ENCODE measurements around the gene NAXD. TPM values are rescaled to one million over a fixed set of nuclear protein-coding genes. Genes with fewer than 3 reads are reported as not detected.
"Not testable (repeated sequence)": the region's sequence is repeated elsewhere in the genome, so short reads cannot be mapped to it uniquely, and the experiment has no call there.

Gene NAXD
- total RNA-seq, 1 donor from 2014 or later: 37.8 TPM

DNA sequence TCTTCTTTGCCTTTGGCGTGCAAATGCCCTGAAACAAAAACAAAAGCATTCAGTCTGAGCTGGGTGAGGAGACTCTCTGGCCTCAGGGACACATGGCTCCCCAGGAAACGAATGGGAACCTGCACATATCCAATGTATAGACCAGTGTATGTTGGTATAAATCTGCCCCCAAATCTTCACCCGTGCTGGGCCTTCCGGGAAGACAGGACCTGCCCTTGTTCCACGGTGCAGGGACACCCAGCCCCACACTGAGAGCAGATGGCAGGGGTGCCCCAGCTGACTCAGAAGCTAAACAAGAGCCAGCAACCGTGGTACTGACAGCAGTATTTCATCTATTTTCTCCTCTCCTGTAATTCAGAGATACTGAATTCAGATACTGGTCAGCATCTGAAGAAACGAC lies 48.1 kb downstream of the NAXD start:
- DNase-seq (ENCODE audit: low spot score): no peak

DNA sequence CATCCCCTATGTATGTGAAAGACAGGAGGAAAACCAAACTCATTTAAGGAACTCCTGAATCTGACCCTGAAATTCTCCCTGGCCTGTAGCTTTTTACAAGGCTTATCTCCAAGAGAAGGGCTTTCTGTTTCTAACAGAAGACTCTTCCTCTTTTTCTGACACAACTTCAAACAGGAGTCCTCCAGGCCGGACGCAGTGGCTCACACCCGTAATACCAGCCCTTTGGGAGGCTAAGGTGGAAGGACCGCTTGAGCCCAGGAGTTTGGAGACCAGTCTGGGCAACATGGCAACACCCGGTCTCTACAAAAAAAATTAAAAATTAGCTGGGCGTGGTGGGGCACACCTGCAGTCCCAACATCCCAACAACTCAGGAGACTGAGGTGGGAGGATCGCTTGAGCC lies 48.7 kb downstream of the NAXD start:
- no peak for DNase-seq (ENCODE audit: low spot score)

DNA sequence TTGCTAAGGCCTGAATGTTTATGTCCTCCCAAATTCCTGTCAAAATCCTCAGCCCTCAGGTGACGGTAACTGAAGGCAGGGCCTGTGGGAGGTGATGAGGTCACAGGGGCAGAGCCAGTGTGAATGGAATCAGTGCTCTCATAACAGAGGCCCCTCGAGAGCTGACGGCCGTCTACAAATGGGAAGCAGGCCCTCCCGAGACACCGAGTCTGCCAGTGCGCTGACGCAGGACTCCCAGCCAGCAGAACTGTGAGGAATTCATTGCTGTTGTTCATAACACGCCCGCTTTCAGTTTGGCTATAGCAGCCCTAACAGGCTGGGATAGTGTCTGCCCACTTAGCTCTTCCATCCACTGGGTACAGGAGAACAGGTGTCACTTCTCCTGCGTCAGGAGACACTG lies 49.3 kb downstream of the NAXD start:
- DNase-seq (ENCODE audit: low spot score): no peak

DNA sequence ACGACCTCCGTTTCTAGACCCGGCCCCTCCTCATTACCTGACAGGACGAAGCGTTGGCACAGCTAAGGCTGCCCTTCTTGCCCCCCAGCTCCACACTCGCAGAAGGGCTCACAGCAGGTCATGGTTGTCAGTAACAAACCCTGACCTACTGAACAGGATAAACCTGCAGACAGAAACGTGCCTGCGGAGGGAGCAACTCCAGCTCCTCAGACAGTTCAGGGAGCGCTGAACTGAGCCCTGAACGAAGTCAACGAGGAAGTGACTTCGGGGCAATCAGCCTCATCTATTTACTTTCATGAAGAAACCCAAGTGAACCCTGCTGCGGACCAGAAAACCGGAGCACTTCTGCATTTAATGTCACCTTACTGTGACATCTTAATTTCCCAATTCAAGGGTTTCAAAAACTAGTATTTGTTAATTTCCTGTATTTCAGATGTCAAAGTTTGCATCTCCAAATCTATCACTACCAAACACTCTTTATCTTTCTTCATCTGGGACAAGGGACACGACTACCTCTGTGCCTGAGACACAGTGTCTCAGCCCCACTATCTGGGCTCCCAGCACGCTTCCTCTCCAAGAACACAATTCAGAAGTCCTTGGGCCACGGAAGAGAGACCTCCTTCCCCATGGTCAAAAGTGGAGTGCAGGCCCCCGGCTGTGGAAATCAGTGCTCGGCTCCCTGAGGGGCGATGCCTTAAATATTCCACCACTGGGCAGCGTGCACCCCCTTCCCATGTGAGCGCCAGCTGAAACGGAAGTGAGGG lies 50.3 kb downstream of the NAXD start:
- no peak for DNase-seq (ENCODE audit: low spot score)

DNA sequence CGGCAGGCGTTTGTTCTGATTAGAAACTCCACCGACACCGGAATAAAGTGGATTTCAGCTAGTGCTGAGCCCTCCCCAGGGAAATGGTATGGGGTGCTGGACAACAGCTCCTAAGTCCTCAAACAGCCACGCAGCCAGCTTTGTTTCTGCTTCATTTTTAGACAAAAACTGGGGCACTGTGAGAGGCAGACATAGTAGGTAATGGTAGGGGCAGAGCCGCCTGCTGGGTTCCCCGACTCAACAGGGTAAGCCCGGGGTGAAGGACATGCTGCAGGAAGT lies 50.8 kb downstream of the NAXD start:
- no peak for DNase-seq (ENCODE audit: low spot score)

DNA sequence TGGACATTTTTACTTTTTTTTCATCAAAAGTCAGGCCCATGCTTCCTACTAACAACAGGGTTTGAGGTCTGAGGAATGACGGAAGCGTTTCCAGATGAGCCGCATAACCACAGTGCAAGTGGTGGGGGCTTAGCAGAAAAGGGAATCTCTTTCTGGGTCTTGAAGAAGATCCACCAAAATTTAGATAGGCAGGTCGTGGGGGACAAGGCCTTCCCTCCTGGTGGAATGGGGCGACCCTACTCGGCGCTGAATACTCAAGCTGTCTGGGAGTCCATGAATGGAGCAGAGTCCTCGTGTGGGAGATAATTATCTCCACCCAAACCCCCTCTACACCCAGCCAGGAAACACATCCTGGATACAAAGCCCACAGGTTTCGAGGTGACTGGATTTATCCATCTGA lies 53.7 kb downstream of the NAXD start:
- no peak for DNase-seq (ENCODE audit: low spot score)

DNA sequence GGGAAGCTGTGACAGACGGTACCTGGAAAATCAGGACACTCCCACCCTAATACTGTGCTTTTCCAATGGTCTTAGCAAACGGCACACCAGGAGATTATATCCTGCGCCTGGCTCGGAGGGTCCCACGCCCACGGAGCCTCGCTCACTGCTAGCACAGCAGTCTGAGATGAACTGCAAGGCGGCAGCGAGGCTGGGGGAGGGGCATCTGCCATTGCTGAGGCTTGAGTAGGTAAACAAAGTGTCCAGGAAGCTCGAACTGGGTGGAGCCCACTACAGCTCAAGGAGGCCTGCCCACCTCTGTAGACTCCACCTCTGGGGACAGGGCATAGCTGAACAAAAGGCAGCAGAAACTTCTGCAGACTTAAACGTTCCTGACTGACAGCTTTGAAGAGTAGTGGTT lies 54.5 kb downstream of the NAXD start:
- DNase-seq (ENCODE audit: low spot score): not testable (repeated sequence)

DNA sequence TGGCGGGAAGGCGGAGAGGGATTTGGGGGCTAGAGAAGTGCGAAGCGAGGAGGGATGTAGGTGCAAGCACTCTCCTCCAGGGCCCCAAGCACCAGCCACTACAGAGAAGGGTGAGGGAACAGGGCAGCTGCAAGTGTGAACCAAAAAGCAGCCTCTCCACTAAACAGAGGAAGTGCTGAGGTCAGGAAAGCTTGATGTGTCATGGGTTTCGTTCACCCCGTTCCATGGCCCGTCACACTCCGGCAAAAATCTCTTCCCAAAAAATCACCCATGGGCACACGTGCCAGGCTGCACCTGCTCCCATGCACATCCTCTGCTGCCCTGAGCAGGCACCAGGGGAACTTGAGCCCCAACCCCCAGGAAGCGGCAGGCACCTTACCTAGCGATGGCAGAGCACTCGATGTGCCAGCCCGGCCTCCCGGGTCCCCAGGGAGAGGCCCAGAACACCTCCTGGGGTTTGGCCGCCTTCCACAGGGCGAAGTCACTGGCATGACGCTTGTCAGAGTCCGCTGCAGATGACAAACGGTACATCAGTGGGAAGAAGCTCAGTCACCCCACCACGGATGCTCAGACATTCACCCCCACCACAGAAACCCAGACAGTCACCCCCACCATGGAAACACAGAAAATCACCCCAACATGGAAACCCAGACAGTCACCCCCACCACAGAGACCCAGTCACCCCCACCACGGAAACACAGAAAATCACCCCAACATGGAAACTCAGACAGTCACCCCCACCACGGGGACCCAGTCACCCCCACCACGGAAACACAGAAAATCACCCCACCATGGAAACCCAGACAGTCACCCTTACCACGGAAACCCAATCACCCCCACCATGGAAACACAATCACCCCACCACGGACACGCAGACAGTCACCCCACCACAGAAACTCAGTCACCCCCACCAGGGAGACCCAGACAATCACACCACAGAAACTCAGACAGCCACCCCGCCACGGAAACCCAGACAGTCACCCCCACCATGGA lies 61.5 kb downstream of the NAXD start:
- no peak for DNase-seq (ENCODE audit: low spot score)

DNA sequence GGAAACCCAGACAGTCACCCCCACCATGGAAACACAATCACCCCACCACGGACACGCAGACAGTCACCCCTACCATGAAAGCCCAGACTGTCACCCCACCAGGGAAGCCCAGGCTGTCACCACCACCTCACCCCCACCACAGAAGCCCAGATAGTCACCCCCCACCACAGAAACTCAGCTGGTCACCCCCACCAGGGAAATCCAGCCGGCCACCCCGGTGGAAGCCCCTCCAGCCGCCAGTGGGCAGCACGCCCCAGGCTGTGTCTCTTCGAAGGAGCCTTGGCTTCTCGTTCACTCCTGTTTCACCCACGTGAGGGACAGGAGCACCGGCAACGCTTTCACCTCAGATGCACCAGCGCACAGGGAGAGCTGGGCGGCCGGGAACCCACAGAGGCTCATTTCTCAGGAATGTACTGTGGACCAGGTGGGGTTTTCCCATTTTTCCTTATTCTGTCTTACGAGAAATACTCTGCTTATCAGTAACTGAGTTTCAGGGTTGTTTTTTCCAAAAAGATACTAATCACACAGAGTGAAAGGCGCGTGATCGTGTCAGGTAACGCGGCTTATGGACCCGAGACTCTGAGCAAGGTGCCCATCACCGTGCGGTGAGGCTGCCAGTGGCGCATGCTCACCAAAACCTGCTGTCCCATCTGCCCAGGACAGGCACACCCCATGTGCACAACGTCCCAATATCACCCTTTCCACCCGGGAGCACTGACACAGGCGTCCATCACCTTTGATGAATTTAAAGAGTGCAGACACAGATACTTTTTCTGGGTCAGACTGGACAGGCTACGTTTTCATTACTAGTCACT lies 62.6 kb downstream of the NAXD start:
- no peak for DNase-seq (ENCODE audit: low spot score)

DNA sequence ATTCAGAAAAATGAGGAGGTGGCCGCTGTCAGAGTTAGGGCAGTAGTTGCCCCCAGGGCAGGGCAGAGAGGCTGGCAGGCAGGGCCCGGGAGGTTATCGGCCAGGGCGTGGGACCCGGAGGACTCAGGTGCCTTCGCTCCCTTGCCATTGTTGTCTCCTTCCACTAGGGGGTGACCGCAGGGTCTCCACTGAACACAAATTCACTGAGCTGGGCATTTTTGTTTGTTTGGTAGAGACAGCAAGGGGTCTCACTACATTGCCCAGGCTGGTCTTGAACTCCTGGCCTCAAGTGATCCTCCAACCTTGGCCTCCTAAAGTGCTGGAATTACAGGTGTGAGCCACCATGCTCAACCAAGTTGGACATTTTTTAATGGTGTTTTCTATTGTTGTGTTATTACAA lies 65.5 kb downstream of the NAXD start:
- DNase-seq (ENCODE audit: low spot score): no peak

DNA sequence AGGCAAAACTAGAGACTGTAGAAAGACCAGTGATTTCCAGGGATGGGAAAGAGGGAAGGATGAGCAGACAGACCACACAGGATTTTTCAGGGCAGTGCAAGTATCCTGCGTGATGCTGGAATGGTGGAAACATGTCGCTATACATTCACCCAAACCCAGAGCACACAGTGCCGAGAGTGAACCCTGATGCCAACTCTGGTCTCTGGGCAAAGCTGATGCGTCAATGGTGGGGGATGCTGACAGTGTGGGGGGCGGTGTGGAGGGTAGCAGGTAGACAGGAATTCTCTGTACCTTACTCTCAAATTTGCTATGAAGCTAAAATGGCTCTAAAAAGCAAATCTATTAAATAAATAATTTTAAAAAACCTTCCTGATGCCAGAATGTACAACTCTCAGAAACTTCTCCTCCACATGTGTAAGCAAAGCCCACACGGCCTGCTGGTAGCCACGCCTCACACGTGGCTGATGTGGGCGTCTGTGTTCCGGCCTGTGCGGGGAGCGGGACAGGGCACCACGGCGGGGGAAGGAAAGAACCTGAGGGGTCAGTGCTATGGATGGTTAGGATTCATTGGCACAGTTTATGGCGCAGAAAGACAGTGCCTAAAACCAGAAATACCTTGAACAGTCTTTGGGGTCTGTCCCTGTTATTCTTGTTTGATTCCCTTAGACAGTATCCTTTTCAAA lies 66.7 kb downstream of the NAXD start:
- DNase-seq (ENCODE audit: low spot score): no peak

DNA sequence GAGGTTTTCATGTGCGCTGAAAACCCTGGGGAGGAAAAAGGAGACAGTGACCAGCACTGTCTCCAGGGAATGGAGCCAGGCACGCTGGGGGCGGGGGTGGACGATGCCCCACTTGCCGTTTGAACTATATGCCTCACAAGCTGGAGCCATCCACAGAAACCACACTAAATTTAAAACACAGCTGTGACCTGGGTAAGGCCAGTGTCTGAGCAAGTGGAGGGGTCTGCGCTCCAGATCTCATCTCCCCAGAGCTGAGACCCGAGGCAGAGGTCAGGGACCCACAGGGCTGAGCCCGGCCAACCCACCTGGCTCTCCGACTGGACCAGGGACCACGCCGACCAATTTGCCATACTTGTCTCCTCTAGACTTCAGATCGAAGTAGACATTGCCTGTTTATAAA lies 67.4 kb downstream of the NAXD start:
- no peak for DNase-seq (ENCODE audit: low spot score)

DNA sequence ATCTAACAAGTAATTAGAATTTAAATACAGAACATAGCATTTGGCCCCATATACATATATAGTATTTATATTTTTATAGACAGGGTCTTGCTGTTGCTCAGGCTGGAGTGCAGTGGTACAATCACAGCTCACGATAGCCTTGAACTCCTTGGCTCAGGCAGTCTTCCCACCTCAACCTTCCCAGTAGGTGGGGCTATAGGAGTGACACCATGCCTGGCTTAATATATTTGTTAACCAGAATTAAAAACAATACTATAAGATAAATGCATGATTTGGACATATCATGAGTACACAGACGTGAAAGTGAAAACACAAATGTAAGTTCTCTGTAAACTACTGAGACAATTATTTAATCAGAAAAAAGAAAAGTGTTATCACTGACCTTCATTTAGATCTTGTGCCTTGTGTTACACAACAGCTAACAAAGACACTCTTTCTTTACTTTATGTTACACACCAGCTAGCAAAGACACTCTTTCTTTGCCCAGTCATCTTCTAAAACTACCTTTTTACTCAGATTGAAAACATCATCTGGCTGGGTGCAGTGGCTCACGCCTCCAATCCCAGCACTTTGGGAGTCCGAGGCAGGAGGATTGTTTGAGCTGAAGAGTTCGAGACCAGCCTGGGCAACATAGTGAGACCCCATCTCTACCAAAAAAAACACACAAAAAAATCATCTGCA lies 68.0 kb downstream of the NAXD start:
- DNase-seq (ENCODE audit: low spot score): no peak

DNA sequence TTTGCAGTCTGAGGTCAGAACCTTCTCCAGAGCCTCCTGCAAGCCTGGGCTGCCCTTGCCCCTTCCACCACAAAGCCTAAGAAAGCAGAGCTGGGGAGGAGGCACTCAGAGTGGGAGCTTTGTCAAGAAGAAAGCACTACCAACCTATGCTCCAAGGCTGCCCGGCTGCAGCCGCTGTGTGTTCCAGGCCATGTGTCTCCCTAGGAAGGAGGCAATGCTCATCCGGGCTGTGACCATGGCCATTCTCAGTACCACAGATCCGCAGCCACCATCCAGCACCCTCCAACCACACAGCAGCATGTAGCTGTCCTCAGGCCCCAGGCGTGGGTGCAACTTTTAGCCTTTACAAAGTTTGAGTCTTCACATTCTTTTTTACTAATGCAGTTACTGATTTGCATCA lies 68.6 kb downstream of the NAXD start:
- DNase-seq (ENCODE audit: low spot score): no peak

DNA sequence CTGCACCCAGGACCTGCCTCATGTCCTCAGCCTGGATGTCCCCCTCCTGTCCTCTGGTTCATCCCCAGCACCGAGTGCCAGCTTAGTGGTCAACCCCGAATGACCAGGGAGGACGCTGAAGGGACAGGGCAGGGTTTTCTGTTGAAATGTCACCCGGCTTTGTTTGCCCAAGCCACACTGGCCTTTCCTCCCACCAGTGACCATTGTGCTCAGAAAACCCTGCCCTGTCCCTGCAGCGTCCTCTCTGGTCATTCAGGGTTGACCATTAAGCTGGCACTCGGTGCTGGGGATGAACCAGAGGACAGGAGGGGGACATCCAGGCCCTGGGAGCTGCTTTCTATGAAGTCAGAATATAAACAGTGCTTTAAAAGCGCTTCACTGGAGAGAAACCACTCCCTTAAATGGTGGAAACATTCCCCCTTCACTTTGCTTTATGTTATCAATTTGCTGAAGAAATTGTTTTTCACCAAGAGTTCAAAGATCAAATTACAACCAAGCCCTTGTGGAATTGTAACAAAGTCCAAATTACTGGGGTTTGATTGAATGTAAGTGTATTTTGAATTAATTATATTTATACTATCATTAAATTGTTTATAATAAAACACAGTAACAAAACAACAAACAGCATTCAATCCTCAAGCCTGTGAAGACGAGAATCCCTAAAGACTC lies 69.2 kb downstream of the NAXD start:
- DNase-seq (ENCODE audit: low spot score): no peak

DNA sequence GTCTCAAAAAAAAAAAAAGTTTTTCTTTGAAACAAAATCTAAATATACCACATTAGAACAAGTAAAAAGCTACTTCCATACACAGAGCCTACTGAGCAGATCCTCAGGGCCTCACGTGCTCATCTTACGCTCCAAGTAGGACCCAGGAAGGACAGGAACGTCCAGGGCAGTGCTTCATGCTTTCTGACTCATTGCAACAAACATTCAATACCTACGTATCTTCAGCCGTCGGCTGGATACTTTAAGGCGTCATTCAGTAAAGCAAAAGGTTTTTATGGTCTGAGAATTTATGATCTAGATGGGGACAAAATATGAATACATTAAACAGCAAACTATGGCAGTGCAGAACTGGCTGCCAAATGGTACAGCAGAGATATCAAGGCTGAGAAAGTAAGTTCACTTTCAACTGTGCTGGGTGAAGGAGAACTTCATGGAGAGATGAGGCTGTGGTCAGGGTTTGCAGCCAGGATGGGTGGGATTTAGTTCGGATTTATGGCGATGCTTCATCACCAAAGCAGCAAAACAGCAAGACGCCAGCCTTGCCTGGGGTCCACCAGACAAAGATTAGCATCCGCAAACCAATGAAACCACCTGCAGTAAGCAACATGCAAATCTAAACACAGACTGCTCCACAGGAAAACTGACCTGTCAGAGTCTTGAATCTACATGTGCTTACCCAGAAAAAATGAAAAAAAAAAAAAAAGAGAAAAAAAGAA lies 70.1 kb downstream of the NAXD start:
- no peak for DNase-seq (ENCODE audit: low spot score)

DNA sequence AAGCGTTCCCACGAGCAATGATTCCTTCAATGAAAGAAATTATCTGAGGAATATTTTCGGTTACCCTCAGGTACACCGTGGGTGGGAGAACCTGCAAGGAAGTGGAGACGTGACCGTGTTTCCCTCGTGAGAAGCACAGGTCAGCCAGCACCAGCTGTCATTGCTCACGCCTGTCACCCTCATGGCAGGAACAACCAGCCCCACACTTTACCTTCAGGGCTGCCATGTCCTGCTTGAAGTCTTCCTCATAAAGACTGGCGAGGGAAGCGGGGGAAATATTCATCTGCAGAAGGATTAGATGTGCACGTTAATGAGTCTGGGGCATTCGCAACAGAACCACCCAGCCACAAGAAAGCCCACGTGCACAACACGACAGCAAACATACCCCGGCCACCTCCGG lies 72.4 kb downstream of the NAXD start:
- no peak for DNase-seq (ENCODE audit: low spot score)

DNA sequence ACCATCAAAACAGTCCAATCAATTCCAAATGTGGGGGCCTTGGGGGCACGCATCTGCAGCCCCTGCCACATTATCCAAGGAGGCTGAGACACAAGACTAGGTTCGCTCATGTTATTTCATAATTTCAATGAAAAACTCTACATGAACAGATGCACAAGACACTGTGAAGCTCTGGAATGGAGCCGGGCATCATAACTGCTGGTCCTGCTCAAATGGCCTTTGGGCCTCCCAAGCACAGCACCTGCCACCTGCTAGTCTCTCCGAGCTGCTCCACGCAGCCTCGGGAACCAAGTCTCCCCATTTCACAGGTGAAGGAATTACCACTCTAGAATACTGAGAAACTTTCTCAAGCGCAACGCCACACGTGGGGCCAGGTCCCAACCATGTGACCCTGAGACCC lies 73.7 kb downstream of the NAXD start:
- no peak for DNase-seq (ENCODE audit: low spot score)

All from ureter (tissue), 1 donor.